HG03175 (cell line): Measurements from ENCODE around the gene INTS1.
A peak's percentile ranks its signal among the peaks of the same experiment; 100 is the strongest.

Experiments
- ATAC-seq: cut with Tn5 transposase; IDR thresholded peaks from one replicate; pipeline ENCODE4 v1.9.1; 2021; ENCODE audit warnings: mild to moderate bottlenecking, moderate library complexity; ENCODE audit not compliant: unreplicated experiment

Gene INTS1

GRCh38 chr7:1503816-1504775 is at the start of gene INTS1:
INTS1 (minus strand) TSS chr7:1504389; CDS start chr7:1503960, 429 bp downstream.
- peak; percentile 84 for ATAC-seq

- ATAC-seq, result no peak
Measured at GRCh38 chr7:1553512-1554210, 49.5 kb upstream of the INTS1 start.

GRCh38 chr7:1552200-1552599 is 48.0 kb upstream of the INTS1 start:
- no peak for ATAC-seq

- ATAC-seq, result no peak
Measured at GRCh38 chr7:1550846-1551155, 46.6 kb upstream of the INTS1 start.

GRCh38 chr7:1550005-1550845 is 46.0 kb upstream of the INTS1 start:
- no peak for ATAC-seq

- ATAC-seq, result no peak
Measured at GRCh38 chr7:1549357-1550004, 45.3 kb upstream of the INTS1 start.

- ATAC-seq, result no peak
Measured at GRCh38 chr7:1548944-1549343, 44.8 kb upstream of the INTS1 start.

- ATAC-seq, result no peak
Measured at GRCh38 chr7:1548438-1548831, 44.2 kb upstream of the INTS1 start.

- no peak for ATAC-seq
Measured at GRCh38 chr7:1547777-1548437, 43.7 kb upstream of the INTS1 start.

- ATAC-seq, result no peak
Measured at GRCh38 chr7:1546909-1547776, 43.0 kb upstream of the INTS1 start.

GRCh38 chr7:1546274-1546908 is 42.2 kb upstream of the INTS1 start:
- ATAC-seq, result no peak

GRCh38 chr7:1545417-1546246 is 41.4 kb upstream of the INTS1 start:
- no peak for ATAC-seq

- ATAC-seq, result no peak
Measured at GRCh38 chr7:1544896-1545416, 40.8 kb upstream of the INTS1 start.

- ATAC-seq, result no peak
Measured at GRCh38 chr7:1544178-1544895, 40.1 kb upstream of the INTS1 start.

- ATAC-seq, result no peak
Measured at GRCh38 chr7:1543826-1544177, 39.6 kb upstream of the INTS1 start.

- no peak for ATAC-seq
Measured at GRCh38 chr7:1542841-1543747, 38.9 kb upstream of the INTS1 start.
